ENCODE data around the gene SLC28A3. TPM values are rescaled to one million over a fixed set of nuclear protein-coding genes. Genes with fewer than 3 reads are reported as not detected.

The SLC28A3 gene
- total RNA-seq, 4 donors from 2014 or later = 7.1 to 40.1 (median 10.9) TPM

DNA sequence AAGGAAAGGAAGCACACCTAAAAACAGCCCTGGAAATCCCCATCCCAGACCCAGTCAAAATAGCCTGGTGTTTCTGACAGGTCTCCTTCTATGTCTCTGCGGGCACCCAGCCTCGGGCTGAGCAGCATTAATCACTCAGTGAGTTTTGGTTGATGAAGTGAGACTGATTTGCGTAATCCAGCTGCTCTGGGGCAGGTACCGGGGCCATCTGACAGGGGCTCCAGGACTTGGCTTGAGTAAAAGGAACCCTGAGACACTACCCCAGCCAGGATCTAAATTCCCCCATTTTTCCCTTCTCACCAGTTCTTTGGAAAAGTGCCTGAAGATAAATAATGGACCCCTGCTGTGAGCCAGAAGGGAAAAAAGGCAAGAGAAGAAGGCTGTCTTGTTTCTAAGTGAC is 596 bp downstream of the SLC28A3 start:
- Histone ChIP-seq H3K27me3 (no peaks in the 10 kb centered on the region), H3K4me1 (peaks cover 4% of the 10 kb centered on the region), H3K4me3 (no peak overlapping the region), H3K9me3 (no peaks in the 10 kb centered on the region), H3K36me3 (no peaks in the 10 kb centered on the region), H3K27ac (no peak overlapping the region)
- TF ChIP-seq POLR2AphosphoS5 (IDR thresholded peaks at IDR 0.05) (no peak), EP300 (IDR thresholded peaks at IDR 0.05) (no peak), POLR2A (IDR thresholded peaks at IDR 0.05) (no peak)
- TF ChIP-seq, protein P1, sequence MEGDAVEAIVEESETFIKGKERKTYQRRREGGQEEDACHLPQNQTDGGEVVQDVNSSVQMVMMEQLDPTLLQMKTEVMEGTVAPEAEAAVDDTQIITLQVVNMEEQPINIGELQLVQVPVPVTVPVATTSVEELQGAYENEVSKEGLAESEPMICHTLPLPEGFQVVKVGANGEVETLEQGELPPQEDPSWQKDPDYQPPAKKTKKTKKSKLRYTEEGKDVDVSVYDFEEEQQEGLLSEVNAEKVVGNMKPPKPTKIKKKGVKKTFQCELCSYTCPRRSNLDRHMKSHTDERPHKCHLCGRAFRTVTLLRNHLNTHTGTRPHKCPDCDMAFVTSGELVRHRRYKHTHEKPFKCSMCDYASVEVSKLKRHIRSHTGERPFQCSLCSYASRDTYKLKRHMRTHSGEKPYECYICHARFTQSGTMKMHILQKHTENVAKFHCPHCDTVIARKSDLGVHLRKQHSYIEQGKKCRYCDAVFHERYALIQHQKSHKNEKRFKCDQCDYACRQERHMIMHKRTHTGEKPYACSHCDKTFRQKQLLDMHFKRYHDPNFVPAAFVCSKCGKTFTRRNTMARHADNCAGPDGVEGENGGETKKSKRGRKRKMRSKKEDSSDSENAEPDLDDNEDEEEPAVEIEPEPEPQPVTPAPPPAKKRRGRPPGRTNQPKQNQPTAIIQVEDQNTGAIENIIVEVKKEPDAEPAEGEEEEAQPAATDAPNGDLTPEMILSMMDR (IDR thresholded peaks at IDR 0.05) = no peak
- no peak for DNase-seq (ENCODE audit: low spot score in 2 of 2)
- 54% methylated on average over 4 of the region's 4 CpGs for WGBS

DNA sequence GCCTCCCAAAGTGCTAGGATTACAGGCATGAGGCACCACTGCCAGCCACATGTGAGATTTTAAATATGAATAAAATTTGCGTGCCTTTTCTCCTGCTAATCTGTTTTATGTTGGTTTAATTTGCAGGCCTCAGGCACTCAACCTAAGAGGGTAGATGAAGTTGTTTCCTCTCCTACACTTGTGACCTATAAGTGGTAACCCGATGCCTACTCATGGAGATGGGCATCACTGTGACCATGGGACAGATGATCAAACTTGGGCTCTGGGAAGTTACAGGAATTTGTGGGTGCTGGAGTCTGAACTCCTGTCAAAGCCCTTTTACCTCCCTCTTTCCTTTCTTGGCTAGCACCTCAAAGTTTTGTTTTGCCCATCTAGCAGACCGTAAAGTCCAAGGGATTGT is 1.1 kb downstream of the SLC28A3 start:
- Histone ChIP-seq H3K4me3 (no peak overlapping the region), H3K4me1 (peaks cover 4% of the 10 kb centered on the region), H3K27me3 (no peaks in the 10 kb centered on the region), H3K27ac (no peak overlapping the region), H3K9me3 (no peaks in the 10 kb centered on the region), H3K36me3 (no peaks in the 10 kb centered on the region)
- TF ChIP-seq EP300 (IDR thresholded peaks at IDR 0.05) = no peak
- TF ChIP-seq POLR2A (IDR thresholded peaks at IDR 0.05) = no peak
- TF ChIP-seq, protein P1 (IDR thresholded peaks at IDR 0.05) = no peak
- no peak for TF ChIP-seq POLR2AphosphoS5 (IDR thresholded peaks at IDR 0.05)
- no peak for DNase-seq (ENCODE audit: low spot score in 2 of 2)
- 65% methylated on average over 3 of the region's 3 CpGs for WGBS

DNA sequence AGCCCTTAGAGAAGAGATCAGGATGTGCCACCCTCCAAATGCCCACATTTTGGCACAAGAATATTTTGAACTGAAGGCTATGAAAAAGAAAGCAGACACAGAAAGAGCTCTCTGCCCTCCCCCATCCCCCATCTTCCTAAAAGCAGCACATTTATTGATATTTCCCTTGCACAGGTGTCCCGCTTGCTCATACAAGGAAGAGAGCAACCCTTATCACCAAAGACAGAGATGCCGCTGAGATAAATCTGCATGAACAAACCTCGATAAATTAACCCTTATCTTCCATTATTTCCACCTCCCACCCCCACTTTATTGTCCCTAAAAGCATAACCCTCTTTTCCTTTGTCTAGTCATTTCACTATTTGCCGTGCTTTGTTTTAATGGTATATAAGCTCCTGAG is 1.8 kb downstream of the SLC28A3 start:
- TF ChIP-seq, protein P1 (IDR thresholded peaks at IDR 0.05) = no peak
- TF ChIP-seq EP300 (IDR thresholded peaks at IDR 0.05) (no peak), POLR2AphosphoS5 (IDR thresholded peaks at IDR 0.05) (no peak), POLR2A (IDR thresholded peaks at IDR 0.05) (no peak)

DNA sequence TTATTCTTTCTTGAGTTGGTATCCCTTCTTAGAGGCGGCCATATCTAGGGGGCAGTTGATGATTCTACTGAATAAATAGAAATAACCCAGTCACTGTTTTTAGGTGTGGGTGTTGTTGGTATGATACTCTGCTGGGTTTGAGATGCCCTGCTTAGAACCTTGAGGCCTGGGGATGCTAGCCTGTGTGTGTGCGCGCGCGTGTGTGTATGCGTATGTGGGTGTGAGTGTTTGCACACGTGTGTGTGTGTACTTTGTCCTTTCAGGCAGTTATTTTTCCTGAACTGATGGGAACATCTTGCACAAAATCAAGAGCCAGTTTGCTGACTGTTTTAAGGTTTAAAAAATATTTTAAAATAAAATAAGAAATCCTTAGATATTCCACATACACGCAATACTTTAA is 3.3 kb downstream of the SLC28A3 start:
- no peak overlapping the region for H3K4me3 ChIP-seq
- TF ChIP-seq, protein P1 (IDR thresholded peaks at IDR 0.05) = no peak
- TF ChIP-seq EP300 (IDR thresholded peaks at IDR 0.05) (no peak), POLR2AphosphoS5 (IDR thresholded peaks at IDR 0.05) (no peak), POLR2A (IDR thresholded peaks at IDR 0.05) (no peak)
- no peaks in the 10 kb centered on the region for H3K27me3 ChIP-seq
- peaks cover 4% of the 10 kb centered on the region for H3K4me1 ChIP-seq
- H3K27ac ChIP-seq = no peak overlapping the region
- H3K36me3 ChIP-seq = no peaks in the 10 kb centered on the region
- H3K9me3 ChIP-seq = no peaks in the 10 kb centered on the region
- no peak for DNase-seq (ENCODE audit: low spot score in 2 of 2)
- WGBS = 95% methylated on average over 8 of the region's 8 CpGs

More for the DNA sequence above, 1.8 kb downstream of the SLC28A3 start:
- Histone ChIP-seq H3K36me3 (no peaks in the 10 kb centered on the region), H3K27ac (no peak overlapping the region), H3K4me1 (peaks cover 4% of the 10 kb centered on the region), H3K4me3 (no peak overlapping the region), H3K27me3 (no peaks in the 10 kb centered on the region), H3K9me3 (no peaks in the 10 kb centered on the region)
- DNase-seq (ENCODE audit: low spot score in 2 of 2) = no peak
- WGBS = 90% methylated on average over 4 of the region's 4 CpGs

DNA sequence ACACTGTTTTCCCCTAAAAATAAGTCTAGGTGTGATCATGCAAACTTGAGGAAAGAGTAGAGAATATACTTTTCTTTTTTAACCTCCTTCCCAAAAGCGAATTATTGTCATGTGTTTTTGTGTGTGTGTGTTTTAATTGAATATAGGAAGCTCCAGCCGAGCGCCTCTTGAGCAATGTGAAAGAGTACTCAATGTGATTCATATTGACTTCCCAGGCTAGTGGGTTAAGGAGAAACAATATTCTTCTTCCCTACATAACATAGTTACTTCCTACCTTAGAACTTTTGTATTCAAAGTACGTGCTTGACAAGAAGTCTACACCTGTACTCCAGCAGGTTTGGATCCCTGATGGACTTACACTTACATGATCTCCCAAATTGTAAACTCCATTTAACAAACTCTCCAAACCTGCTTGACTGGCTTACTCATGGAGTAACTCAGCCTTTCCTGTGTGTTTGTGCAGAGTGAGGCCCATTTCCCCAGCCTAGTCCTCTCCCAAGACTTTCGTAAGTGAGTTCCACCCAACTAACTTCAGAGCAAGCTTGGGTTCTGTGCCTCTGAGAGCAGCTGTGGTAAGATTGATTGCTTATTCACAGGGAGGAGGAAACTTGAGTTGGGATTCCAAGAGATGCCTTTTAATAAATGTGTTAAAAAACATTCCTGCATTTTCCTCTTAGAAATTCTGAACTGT is 9.3 kb downstream of the SLC28A3 start:
- H3K4me3 ChIP-seq = no peak overlapping the region

More for the DNA sequence above, 9.3 kb downstream of the SLC28A3 start:
- TF ChIP-seq, protein P1 (IDR thresholded peaks at IDR 0.05) = no peak
- TF ChIP-seq POLR2AphosphoS5 (IDR thresholded peaks at IDR 0.05) = peak in 1 of 3 donors; percentile 14
- H3K9me3 ChIP-seq = no peaks in the 10 kb centered on the region
- H3K27me3 ChIP-seq = no peaks in the 10 kb centered on the region
- peaks cover 7% of the 10 kb centered on the region for H3K4me1 ChIP-seq
- H3K27ac ChIP-seq = peak overlapping the region; percentile 47
- 73% methylated on average over 5 of the region's 5 CpGs for WGBS
- H3K36me3 ChIP-seq = no peaks in the 10 kb centered on the region
- no peak for DNase-seq (ENCODE audit: low spot score in 2 of 2)

Data from suprapubic skin (tissue), 4 donors.